ENCODE measurements around the gene GSG1.

- no peak for TF ChIP-seq CBX5 (IDR thresholded peaks at IDR 0.05; ENCODE audit: low read depth, low read length)
- no peak for TF ChIP-seq CTCF (IDR thresholded peaks at IDR 0.05; ENCODE audit: control extremely low read depth in 1 of 3, insufficient read depth in 1 of 3, low read depth in 1 of 3, low read length in 3 of 3)
- TF ChIP-seq POLR2A (IDR thresholded peaks at IDR 0.05; ENCODE audit: control extremely low read depth in 1 of 2, low read depth in 2 of 2, low read length in 2 of 2), result no peak
- TF ChIP-seq EZH2 (IDR thresholded peaks at IDR 0.05; ENCODE audit: low read depth, low read length, severe bottlenecking), result no peak
- no peak for TF ChIP-seq ATF3 (IDR thresholded peaks at IDR 0.05; ENCODE audit: insufficient read depth, low read depth, low read length)
- TF ChIP-seq TEAD4 (IDR thresholded peaks at IDR 0.05; ENCODE audit: low read depth, low read length), result no peak
- no peak for TF ChIP-seq CREB1 (IDR thresholded peaks at IDR 0.05)
- TF ChIP-seq ZNF274 (IDR thresholded peaks at IDR 0.05; ENCODE audit: borderline replicate concordance, extremely low read depth, low read length), result no peak
- no peak for TF ChIP-seq CHD2 (IDR thresholded peaks at IDR 0.05; ENCODE audit: low read length)
- no peak for TF ChIP-seq TAF1 (IDR thresholded peaks at IDR 0.05; ENCODE audit: low read depth, low read length)
- TF ChIP-seq CEBPB (IDR thresholded peaks at IDR 0.05; ENCODE audit: low read depth, low read length), result no peak
- no peak for TF ChIP-seq POU5F1 (IDR thresholded peaks at IDR 0.05; ENCODE audit: low read depth, low read length)
- TF ChIP-seq SP1 (IDR thresholded peaks at IDR 0.05; ENCODE audit: low read depth, low read length), result no peak
Observed at GRCh38 chr12:13152281-13152680, 48.8 kb upstream of the GSG1 start.

Data from H1 (cell line).